Measurements from ENCODE around the gene SEC14L1. TPM values are rescaled to one million over a fixed set of nuclear protein-coding genes. Genes with fewer than 3 reads are reported as not detected.
"Not testable (repeated sequence)": the region's sequence is repeated elsewhere in the genome, so short reads cannot be mapped to it uniquely, and the experiment has no call there.

Gene SEC14L1
- total RNA-seq, 1 donor from 2014 or later: 79.6 TPM

GRCh38 chr17:77097631-77098180, 43.1 kb upstream of the SEC14L1 start:
- no peak for DNase-seq
- no peaks in the 10 kb centered on the region for H3K27me3 Mint-ChIP-seq
- POLR2A ChIA-PET: interaction anchor here (0.6 to 1.0 kb wide), 3 partner anchors 8 to 406 kb away, joined by 4 to 5 read pairs (median 5); partner anchors contain the start of gene SEC14L1
- H3K36me3 Mint-ChIP-seq (ENCODE audit: low read depth): peaks cover 64% of the 10 kb centered on the region
- no peak overlapping the region for H3K4me3 Mint-ChIP-seq
- TF ChIP-seq, protein P1, sequence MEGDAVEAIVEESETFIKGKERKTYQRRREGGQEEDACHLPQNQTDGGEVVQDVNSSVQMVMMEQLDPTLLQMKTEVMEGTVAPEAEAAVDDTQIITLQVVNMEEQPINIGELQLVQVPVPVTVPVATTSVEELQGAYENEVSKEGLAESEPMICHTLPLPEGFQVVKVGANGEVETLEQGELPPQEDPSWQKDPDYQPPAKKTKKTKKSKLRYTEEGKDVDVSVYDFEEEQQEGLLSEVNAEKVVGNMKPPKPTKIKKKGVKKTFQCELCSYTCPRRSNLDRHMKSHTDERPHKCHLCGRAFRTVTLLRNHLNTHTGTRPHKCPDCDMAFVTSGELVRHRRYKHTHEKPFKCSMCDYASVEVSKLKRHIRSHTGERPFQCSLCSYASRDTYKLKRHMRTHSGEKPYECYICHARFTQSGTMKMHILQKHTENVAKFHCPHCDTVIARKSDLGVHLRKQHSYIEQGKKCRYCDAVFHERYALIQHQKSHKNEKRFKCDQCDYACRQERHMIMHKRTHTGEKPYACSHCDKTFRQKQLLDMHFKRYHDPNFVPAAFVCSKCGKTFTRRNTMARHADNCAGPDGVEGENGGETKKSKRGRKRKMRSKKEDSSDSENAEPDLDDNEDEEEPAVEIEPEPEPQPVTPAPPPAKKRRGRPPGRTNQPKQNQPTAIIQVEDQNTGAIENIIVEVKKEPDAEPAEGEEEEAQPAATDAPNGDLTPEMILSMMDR (IDR thresholded peaks at IDR 0.05): no peak
- H3K27ac Mint-ChIP-seq: no peak overlapping the region
- CTCF ChIA-PET: no interaction called here
- intact Hi-C loops (cut with micrococcal nuclease): loop anchor here (2.0 kb wide), 1 partner anchor 43 kb away; the partner anchor contains the start of gene SEC14L1
- ATAC-seq (ENCODE audit: low read depth): no peak
- H3K9me3 Mint-ChIP-seq: no peaks in the 10 kb centered on the region
- peaks cover 24% of the 10 kb centered on the region for H3K4me1 Mint-ChIP-seq

- no peak for ATAC-seq (ENCODE audit: low read depth)
- H3K36me3 Mint-ChIP-seq (ENCODE audit: low read depth): peaks cover 54% of the 10 kb centered on the region
- no peak for DNase-seq
- peaks cover 22% of the 10 kb centered on the region for H3K4me1 Mint-ChIP-seq
- intact Hi-C loops (cut with micrococcal nuclease): no loop called here
- H3K27me3 Mint-ChIP-seq: no peaks in the 10 kb centered on the region
- H3K4me3 Mint-ChIP-seq: no peak overlapping the region
- no peaks in the 10 kb centered on the region for H3K9me3 Mint-ChIP-seq
- TF ChIP-seq, protein P1 (IDR thresholded peaks at IDR 0.05): no peak
- H3K27ac Mint-ChIP-seq: peak overlapping the region; percentile 53
- ChIA-PET CTCF (no interaction called here), POLR2A (no interaction called here)
Observed at GRCh38 chr17:77098884-77099545, 41.8 kb upstream of the SEC14L1 start.

- ChIA-PET POLR2A (no interaction called here), CTCF (no interaction called here)
- intact Hi-C loops (cut with micrococcal nuclease): no loop called here
- Mint-ChIP-seq H3K4me3 (no peak overlapping the region), H3K9me3 (no peaks in the 10 kb centered on the region), H3K4me1 (peaks cover 22% of the 10 kb centered on the region), H3K27me3 (no peaks in the 10 kb centered on the region), H3K27ac (no peak overlapping the region), H3K36me3 (ENCODE audit: low read depth) (peaks cover 46% of the 10 kb centered on the region)
- DNase-seq: no peak
- TF ChIP-seq, protein P1 (IDR thresholded peaks at IDR 0.05): no peak
- no peak for ATAC-seq (ENCODE audit: low read depth)
Observed at GRCh38 chr17:77099997-77100396, 40.8 kb upstream of the SEC14L1 start.

DNA sequence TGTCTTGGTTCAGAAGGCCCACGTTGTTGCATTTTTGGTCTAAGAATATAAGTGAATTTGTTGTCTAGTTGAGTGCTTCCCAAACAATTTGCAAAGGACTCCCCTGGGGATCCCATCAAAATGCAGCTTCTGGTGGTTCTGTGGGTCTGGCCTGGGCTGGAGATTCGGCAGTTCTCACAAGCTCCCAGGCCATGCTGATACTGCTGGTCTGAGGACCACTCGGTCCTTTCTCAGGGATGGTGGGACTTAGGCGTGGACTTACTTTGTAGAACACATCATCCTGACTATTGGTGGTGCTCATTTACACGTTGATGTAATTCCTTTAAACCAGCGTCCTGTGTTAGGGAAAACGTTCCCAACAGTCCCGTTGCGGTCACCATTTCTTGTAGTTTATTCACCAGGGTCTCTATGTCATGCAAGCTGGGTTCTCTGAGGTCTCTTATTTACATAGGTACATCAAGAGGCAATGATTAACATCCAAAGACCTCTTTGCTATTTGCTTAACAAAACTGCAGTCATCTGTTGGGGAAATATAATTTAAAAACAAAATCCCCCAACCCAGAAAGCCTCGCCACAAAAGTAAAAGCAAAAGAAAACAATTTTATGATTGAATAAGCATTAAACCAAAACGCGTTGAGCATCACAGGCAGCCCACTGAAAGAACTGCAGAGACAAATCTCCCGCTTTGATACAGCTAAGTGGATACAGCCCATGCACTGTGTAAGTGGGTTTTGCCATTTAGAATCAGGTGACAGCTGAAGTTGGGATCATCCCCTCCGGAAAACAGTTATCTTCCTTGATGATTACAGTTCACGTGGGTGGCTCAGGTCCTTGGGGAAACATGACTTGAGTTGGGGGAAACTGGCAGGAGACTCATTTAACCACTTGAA, 39.0 kb upstream of the SEC14L1 start:
- H3K27ac Mint-ChIP-seq: peak overlapping the region; percentile 26
- ATAC-seq (ENCODE audit: low read depth) (peak; percentile 60), DNase-seq (no peak)
- H3K4me3 Mint-ChIP-seq: peak overlapping the region; percentile 29
- POLR2A ChIA-PET: interaction anchor here (0.5 to 2.8 kb wide), 7 partner anchors 10 to 223 kb away, joined by 3 to 8 read pairs (median 3); partner anchors contain the start of gene SEC14L1
- no peaks in the 10 kb centered on the region for H3K9me3 Mint-ChIP-seq
- CTCF ChIA-PET: no interaction called here
- peaks cover 35% of the 10 kb centered on the region for H3K36me3 Mint-ChIP-seq (ENCODE audit: low read depth)
- no peaks in the 10 kb centered on the region for H3K27me3 Mint-ChIP-seq
- H3K4me1 Mint-ChIP-seq: peaks cover 30% of the 10 kb centered on the region
- TF ChIP-seq, protein P1 (IDR thresholded peaks at IDR 0.05): no peak
- intact Hi-C loops (cut with micrococcal nuclease): no loop called here

GRCh38 chr17:77102411-77103134, 38.2 kb upstream of the SEC14L1 start:
- CTCF ChIA-PET, H3K9me3 Mint-ChIP-seq: not testable (repeated sequence)
- H3K27ac Mint-ChIP-seq: peak overlapping the region; percentile 26

More at GRCh38 chr17:77102411-77103134, 38.2 kb upstream of the SEC14L1 start:
- peaks cover 27% of the 10 kb centered on the region for H3K36me3 Mint-ChIP-seq (ENCODE audit: low read depth)
- H3K27me3 Mint-ChIP-seq; ATAC-seq (ENCODE audit: low read depth); DNase-seq; intact Hi-C loops (cut with micrococcal nuclease): not testable (repeated sequence)
- POLR2A ChIA-PET: interaction anchor here (0.6 to 2.8 kb wide), 6 partner anchors 11 to 222 kb away, joined by 3 to 8 read pairs (median 4); partner anchors contain the start of gene SEC14L1
- peaks cover 36% of the 10 kb centered on the region for H3K4me1 Mint-ChIP-seq
- H3K4me3 Mint-ChIP-seq: peak overlapping the region; percentile 29
